Stimulated activated CD8-positive, alpha-beta memory T cell treated with anti-CD3 and anti-CD28 coated beads, Interleukin-7, amount 100 ng/mL, for 48 hours (primary cell): ENCODE results near the gene HARS2.
A peak's percentile ranks its signal among the peaks of the same experiment; 100 is the strongest.
"Not testable (repeated sequence)": the region's sequence is repeated elsewhere in the genome, so short reads cannot be mapped to it uniquely, and the experiment has no call there.

Experiments
- DNase-seq, 2 donors: peaks; one replicate each; pipeline ENCODE4 v3.0.0-alpha.2; 2020; ENCODE audit warnings: low read depth in 1 of 2; ENCODE audit errors: extremely low read depth in 1 of 2

The HARS2 gene

DNA sequence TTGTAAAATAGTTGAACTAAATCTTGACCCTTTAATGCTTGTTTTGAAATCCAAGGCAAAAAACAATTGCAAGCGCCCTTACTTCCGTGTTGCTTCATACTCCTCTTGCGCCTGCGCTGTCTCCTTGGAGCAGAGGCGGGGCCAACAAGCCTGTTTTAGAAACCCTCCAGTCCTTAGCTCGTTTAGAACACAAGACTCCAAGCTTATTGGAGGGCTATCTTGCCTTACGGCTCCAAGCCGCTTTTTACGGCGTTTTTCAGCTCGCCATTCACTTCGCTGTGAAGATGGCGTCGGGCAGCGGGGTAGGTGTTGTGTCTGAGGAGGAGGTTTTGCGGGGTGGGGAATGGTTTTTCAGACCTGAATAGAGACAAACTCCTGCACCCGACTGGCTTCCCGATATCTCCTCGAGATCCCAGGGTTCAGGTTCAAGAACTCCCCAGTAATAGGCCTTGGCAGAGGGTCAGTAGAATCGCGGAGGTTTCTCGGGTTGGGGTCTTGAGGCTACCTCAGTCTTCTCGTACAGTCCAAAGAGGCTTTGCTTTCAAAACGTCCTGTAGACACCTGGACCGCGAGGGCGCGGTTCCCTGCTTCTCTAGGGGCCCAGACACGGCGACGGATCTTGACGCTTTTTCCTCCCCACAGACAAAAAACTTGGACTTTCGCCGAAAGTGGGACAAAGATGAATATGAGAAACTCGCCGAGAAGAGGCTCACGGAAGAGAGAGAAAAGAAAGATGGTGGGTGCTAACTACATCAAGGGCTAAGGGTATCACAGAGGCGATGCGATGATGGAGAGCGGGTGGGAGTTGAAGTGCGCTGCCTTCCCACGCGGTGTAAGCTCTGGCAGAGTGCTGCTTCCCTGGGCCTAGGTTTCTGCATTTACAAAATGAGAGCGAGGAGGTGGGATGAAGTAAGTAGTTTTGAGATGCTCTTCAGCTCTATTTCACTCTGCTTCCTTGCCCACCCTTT is 9.2 kb downstream of the HARS2 start, which contains the start of gene ZMAT2:
Gene ZMAT2, plus strand, starts transcription at position 271 of the 968 bp plus-strand sequence. Its CDS starts 14 bp downstream, at position 285.
- peak; percentile 75 to 92 for DNase-seq

DNA sequence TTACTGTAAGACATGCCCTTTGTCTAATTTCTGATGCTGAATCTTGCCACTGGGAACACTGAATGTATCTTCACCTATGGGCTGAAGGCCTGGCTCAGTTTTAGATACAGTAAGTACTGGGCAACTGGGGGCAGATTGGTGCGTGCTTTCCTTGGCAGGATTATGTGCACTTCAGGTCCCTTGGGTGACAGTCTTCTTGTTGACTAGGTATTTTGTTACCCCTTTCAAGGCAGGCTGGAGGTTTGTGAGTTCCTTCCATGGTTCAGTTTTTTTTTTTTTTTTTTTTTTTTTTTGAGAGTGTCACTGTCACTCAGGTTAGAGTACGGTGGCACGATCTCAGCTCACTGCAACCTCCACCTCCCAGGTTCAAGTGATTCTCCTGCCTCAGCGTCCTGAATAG is 16.6 kb downstream of the HARS2 start:
- DNase-seq = no peak

GRCh38 chr5:140708787-140709186 is 17.5 kb downstream of the HARS2 start:
- DNase-seq = not testable (repeated sequence)

DNA sequence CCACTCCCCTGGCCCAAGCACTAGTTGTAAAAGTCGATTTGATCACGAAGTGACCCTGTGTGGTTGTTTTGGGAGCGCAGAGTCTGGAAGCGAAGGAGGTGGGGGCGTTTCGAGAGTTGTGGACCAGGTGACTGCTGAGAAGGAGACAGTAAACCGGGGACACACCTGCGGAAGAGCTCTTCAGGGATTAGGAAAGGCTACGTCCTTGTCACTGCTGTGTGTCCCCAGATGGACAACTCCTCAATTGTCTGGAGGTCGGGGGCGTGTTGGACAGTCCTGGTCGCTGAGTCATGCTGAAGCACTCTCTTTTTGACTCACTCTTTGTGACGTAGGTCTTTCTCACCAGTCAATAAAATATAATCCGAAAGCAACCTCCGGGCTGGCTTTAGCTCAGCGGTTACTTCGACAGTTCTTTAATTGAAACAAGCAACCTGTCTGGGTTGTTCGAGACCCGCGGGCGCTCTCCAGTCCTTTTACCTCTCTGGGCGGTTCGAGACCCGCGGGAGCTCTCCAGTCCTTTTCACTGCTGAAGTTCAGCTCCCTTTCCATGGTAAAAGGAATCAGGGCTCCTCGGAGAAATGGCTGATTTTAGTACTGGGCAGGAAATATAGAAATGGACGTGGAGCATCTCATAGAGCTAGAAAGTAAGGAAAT is 19.8 kb downstream of the HARS2 start:
- peak; percentile 72 to 83 for DNase-seq

GRCh38 chr5:140711794-140712193 is 20.5 kb downstream of the HARS2 start:
- DNase-seq = no peak

- no peak for DNase-seq
These were observed 22.4 kb downstream of the HARS2 start for GRCh38 chr5:140713562-140714094.

DNA sequence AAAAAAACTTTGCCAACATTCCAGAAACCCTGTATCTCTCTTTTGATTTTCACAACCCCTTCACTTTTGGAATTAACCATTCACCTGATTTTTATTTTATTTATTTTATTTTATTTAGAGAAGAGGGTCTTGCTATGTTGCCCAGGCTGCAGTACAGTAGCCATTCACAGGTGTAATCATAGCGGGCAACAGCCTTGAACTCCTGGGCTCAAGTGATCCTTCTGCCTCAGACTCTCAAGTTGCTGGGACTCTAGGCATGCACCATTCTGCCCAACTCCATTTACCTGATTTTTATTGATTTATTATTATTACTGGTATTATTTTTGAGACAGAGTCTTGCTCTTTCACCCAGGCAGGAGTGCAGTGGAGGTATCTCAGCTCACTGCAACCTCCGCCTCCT is 25.0 kb downstream of the HARS2 start:
- not testable (repeated sequence) for DNase-seq

DNA sequence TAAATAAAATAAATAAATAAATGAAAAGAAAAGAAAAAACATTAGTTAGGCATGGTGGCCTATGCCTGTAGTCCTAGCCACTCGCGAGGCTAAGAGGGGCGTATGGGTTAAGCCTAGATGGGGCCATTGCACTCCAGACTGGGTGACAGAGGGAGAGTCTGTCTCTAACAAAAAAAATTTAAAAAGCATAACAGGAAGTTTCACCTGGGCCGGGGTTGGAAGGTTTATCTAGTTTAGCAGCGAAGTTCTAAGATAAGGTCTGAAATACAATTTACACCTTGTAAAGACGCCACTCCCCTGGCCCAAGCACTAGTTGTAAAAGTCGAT is 27.0 kb downstream of the HARS2 start:
- DNase-seq = no peak

DNA sequence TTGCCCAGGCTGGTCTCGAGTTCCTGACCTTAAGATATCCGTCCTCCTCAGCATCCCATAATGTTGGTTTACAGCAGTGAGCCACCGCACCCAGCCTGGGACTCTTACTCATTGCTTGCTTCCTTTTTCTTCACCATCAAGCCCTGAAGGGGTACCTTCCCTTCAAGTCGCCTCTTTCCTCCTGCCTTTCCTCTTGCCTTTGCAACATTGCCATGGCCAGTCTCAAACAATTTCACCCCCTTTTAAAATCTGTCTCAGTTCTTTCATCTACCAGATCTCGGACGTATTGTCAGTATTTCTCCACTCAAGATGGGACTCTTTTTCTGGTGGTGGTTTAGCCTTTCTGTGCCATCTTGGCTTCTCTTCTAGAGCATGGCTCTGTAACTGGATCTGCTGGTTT is 29.5 kb downstream of the HARS2 start:
- DNase-seq = not testable (repeated sequence)

- DNase-seq = not testable (repeated sequence)
These were observed 30.1 kb downstream of the HARS2 start for GRCh38 chr5:140721395-140721794.

- peak; percentile 60 to 71 for DNase-seq
These were observed 34.7 kb downstream of the HARS2 start for GRCh38 chr5:140725799-140726471.

DNA sequence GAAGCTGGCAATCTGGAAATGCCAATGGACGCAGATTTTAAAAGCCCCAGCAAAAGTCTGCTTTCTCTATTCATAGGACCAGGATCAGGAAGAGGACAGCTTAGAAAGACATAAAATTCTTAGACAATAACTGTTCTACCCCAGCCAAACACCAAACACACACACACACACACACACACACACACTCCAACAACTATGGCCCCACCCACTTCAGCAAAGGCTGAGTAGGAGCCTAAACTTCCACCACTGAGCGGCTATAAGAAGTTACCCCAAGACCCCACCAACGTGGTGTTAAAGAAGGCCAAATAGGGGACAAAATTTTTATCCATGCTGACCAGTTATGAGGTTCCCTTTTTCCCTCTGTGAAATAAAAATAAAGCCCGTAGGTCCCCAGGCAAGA is 41.8 kb downstream of the HARS2 start:
- no peak for DNase-seq

- DNase-seq = no peak
These were observed 43.1 kb downstream of the HARS2 start for GRCh38 chr5:140734354-140734753.

GRCh38 chr5:140737486-140737885 is 46.2 kb downstream of the HARS2 start:
- no peak for DNase-seq

DNA sequence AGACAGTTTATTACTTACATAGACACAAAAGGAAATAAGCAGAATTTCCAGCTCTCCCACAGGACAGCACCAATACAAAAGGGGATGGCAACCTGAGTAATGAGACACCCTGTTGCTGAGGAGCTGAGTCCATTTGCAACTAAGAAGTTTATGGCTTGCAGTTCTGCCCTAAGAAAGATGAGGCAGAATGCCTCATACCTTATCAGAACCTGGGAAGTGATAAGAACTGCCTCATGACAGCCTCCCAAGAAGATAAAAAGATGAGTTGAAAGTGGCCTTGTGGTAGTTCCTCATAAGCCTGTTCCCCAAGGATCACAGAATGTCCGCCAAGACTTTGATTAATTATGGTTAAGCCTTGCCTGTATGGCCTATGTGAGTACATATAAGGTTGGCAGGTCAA is 50.7 kb downstream of the HARS2 start:
- DNase-seq = no peak
